ENCODE measurements around the gene SLC16A12.
"Not testable (repeated sequence)": the region's sequence is repeated elsewhere in the genome, so short reads cannot be mapped to it uniquely, and the experiment has no call there.

Gene SLC16A12

GRCh38 chr10:89458784-89459183 is 76.6 kb downstream of the SLC16A12 start:
- Histone ChIP-seq H3K27ac (no peak overlapping the region), H3K4me3 (ENCODE audit: low read depth in 1 of 2, low read length in 1 of 2) (no peak overlapping the region), H3K27me3 (peaks cover 9% of the 10 kb centered on the region), H3K9me3 (no peaks in the 10 kb centered on the region), H3K4me1 (ENCODE audit: control insufficient read depth in 1 of 2, insufficient read depth in 1 of 2, low read depth in 1 of 2, low read length in 1 of 2) (no peaks in the 10 kb centered on the region), H3K36me3 (no peaks in the 10 kb centered on the region)
- TF ChIP-seq, protein P1, sequence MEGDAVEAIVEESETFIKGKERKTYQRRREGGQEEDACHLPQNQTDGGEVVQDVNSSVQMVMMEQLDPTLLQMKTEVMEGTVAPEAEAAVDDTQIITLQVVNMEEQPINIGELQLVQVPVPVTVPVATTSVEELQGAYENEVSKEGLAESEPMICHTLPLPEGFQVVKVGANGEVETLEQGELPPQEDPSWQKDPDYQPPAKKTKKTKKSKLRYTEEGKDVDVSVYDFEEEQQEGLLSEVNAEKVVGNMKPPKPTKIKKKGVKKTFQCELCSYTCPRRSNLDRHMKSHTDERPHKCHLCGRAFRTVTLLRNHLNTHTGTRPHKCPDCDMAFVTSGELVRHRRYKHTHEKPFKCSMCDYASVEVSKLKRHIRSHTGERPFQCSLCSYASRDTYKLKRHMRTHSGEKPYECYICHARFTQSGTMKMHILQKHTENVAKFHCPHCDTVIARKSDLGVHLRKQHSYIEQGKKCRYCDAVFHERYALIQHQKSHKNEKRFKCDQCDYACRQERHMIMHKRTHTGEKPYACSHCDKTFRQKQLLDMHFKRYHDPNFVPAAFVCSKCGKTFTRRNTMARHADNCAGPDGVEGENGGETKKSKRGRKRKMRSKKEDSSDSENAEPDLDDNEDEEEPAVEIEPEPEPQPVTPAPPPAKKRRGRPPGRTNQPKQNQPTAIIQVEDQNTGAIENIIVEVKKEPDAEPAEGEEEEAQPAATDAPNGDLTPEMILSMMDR (IDR thresholded peaks at IDR 0.05): no peak

GRCh38 chr10:89458291-89458690 is 77.1 kb downstream of the SLC16A12 start:
- Histone ChIP-seq H3K27ac (no peak overlapping the region), H3K36me3 (no peaks in the 10 kb centered on the region), H3K9me3 (no peaks in the 10 kb centered on the region), H3K4me3 (ENCODE audit: low read depth in 1 of 2, low read length in 1 of 2) (no peak overlapping the region), H3K27me3 (peaks cover 9% of the 10 kb centered on the region), H3K4me1 (ENCODE audit: control insufficient read depth in 1 of 2, insufficient read depth in 1 of 2, low read depth in 1 of 2, low read length in 1 of 2) (no peaks in the 10 kb centered on the region)
- TF ChIP-seq, protein P1 (IDR thresholded peaks at IDR 0.05): no peak

DNA sequence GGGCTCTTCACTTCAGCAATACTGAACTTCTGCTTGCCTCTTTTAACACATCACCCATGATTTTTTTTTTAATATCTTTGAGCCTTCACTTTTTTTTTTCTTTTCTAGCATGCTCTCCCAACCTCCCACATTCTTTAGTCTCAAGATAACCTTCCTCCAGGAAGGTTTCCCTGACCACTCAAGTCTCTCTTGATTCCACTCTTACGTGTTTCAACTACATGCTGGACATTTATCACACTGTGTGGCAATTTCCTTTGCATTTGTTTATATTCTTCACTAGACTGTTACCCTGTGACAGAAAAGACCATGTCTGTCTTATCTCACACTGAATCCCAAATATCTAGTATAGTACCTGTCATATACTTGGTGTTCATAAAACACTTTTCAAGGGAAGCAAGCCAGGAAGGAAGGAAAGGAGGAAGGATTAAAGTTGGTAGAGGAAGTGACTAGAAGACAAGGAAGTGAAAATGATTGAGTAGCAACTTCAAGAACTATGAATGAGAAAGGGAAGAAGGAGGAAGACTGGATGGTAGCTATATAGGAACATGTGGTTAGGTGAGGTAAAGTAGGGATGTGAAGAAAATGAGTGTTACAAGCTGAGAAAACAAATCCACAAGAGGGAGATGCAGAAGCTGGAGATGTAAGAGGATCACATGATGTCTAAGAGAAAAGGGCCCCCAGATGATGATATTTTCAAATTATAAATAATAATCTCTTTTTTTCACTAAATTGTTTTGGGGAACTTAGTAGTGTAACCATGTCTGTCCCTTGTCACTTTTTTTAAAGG is 80.6 kb downstream of the SLC16A12 start:
- H3K4me1 ChIP-seq (ENCODE audit: control insufficient read depth in 1 of 2, insufficient read depth in 1 of 2, low read depth in 1 of 2, low read length in 1 of 2): no peaks in the 10 kb centered on the region
- TF ChIP-seq, protein P1 (IDR thresholded peaks at IDR 0.05): no peak
- H3K9me3 ChIP-seq: no peaks in the 10 kb centered on the region
- H3K27ac ChIP-seq: no peak overlapping the region
- no peaks in the 10 kb centered on the region for H3K36me3 ChIP-seq
- no peak overlapping the region for H3K4me3 ChIP-seq (ENCODE audit: low read depth in 1 of 2, low read length in 1 of 2)
- peaks cover 9% of the 10 kb centered on the region for H3K27me3 ChIP-seq

GRCh38 chr10:89452193-89452592 is 83.2 kb downstream of the SLC16A12 start:
- H3K27ac ChIP-seq: no peak overlapping the region
- H3K36me3 ChIP-seq: no peaks in the 10 kb centered on the region
- H3K27me3 ChIP-seq: peaks cover under 1% of the 10 kb centered on the region
- TF ChIP-seq, protein P1 (IDR thresholded peaks at IDR 0.05): no peak
- no peak overlapping the region for H3K4me3 ChIP-seq (ENCODE audit: low read depth in 1 of 2, low read length in 1 of 2)
- no peaks in the 10 kb centered on the region for H3K4me1 ChIP-seq (ENCODE audit: control insufficient read depth in 1 of 2, insufficient read depth in 1 of 2, low read depth in 1 of 2, low read length in 1 of 2)
- no peaks in the 10 kb centered on the region for H3K9me3 ChIP-seq

- no peaks in the 10 kb centered on the region for H3K36me3 ChIP-seq
- H3K27ac ChIP-seq: no peak overlapping the region
- H3K9me3 ChIP-seq: no peaks in the 10 kb centered on the region
- H3K4me1 ChIP-seq (ENCODE audit: control insufficient read depth in 1 of 2, insufficient read depth in 1 of 2, low read depth in 1 of 2, low read length in 1 of 2): no peaks in the 10 kb centered on the region
- TF ChIP-seq, protein P1 (IDR thresholded peaks at IDR 0.05): no peak
- no peak overlapping the region for H3K4me3 ChIP-seq (ENCODE audit: low read depth in 1 of 2, low read length in 1 of 2)
- no peaks in the 10 kb centered on the region for H3K27me3 ChIP-seq
Measured at GRCh38 chr10:89450901-89451300, 84.5 kb downstream of the SLC16A12 start.

DNA sequence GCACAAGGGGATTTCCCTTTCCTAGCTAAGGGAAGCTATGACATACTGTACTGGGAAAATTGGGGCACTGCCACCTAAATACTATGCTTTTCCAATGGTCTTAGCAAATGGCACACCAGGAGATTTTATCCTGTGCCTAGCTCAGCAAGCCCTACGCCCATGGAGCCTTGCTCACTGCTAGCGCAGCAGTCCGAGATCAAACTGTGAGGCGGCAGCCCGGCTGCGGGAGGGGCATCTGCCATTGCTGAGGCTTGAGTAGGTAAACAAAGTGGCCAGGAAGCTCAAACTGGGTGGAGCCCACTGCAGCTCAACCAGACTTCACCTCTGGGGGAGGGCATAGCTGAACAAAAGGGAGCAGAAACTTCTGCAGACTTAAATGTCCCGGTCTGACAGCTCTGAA is 90.6 kb downstream of the SLC16A12 start:
- H3K4me1 ChIP-seq (ENCODE audit: control insufficient read depth in 1 of 2, insufficient read depth in 1 of 2, low read depth in 1 of 2, low read length in 1 of 2); H3K27me3 ChIP-seq; H3K4me3 ChIP-seq (ENCODE audit: low read depth in 1 of 2, low read length in 1 of 2); H3K36me3 ChIP-seq; H3K9me3 ChIP-seq; H3K27ac ChIP-seq: not testable (repeated sequence)
